GM18867 (cell line): Measurements from ENCODE around the gene CEACAM6.
A peak's percentile ranks its signal among the peaks of the same experiment; 100 is the strongest.

Experiments
- ATAC-seq: cut with Tn5 transposase; IDR thresholded peaks from one replicate; pipeline ENCODE4 v1.9.1; 2021; ENCODE audit warnings: mild to moderate bottlenecking, moderate library complexity; ENCODE audit not compliant: unreplicated experiment

CEACAM6 gene

GRCh38 chr19:41795031-41795461 is 39.7 kb downstream of the CEACAM6 start:
- peak; percentile 67 for ATAC-seq

- ATAC-seq, result no peak
These were observed 41.0 kb downstream of the CEACAM6 start, which contains the start of gene CEACAM3 for GRCh38 chr19:41796362-41796761. CEACAM3 (plus strand) TSS chr19:41796587; CDS start chr19:41796678, 91 bp downstream.

- no peak for ATAC-seq
These were observed 41.6 kb downstream of the CEACAM6 start for GRCh38 chr19:41796901-41797300.

- ATAC-seq, result no peak
These were observed 44.2 kb downstream of the CEACAM6 start for GRCh38 chr19:41799444-41800000.

GRCh38 chr19:41801031-41801430 is 45.7 kb downstream of the CEACAM6 start:
- no peak for ATAC-seq

GRCh38 chr19:41801792-41802211 is 46.5 kb downstream of the CEACAM6 start:
- ATAC-seq, result no peak

GRCh38 chr19:41802770-41803169 is 47.4 kb downstream of the CEACAM6 start:
- ATAC-seq, result no peak

GRCh38 chr19:41804336-41804735 is 49.0 kb downstream of the CEACAM6 start:
- no peak for ATAC-seq

GRCh38 chr19:41807176-41807575 is 51.8 kb downstream of the CEACAM6 start:
- ATAC-seq, result no peak

GRCh38 chr19:41808663-41809566 is 53.6 kb downstream of the CEACAM6 start:
- ATAC-seq, result no peak

GRCh38 chr19:41810301-41810700 is 55.0 kb downstream of the CEACAM6 start:
- ATAC-seq, result no peak

GRCh38 chr19:41811036-41811435 is 55.7 kb downstream of the CEACAM6 start:
- ATAC-seq, result no peak

- ATAC-seq, result no peak
These were observed 56.7 kb downstream of the CEACAM6 start for GRCh38 chr19:41811981-41812380.

GRCh38 chr19:41813911-41814310 is 58.6 kb downstream of the CEACAM6 start:
- ATAC-seq, result no peak

GRCh38 chr19:41815301-41815700 is 60.0 kb downstream of the CEACAM6 start:
- no peak for ATAC-seq

- ATAC-seq, result no peak
These were observed 61.4 kb downstream of the CEACAM6 start for GRCh38 chr19:41816761-41817160.

- ATAC-seq, result no peak
These were observed 65.8 kb downstream of the CEACAM6 start for GRCh38 chr19:41821003-41821735.
